Hepatocyte (in vitro differentiated cells): ENCODE data around the gene PTPN18. TPM values are rescaled to one million over a fixed set of nuclear protein-coding genes. Genes with fewer than 3 reads are reported as not detected.

Source experiments
- DNase-seq: peaks from one replicate; pipeline ENCODE4 v3.0.0-alpha.2; 2016; ENCODE audit warnings: low spot score
- H2AFZ ChIP-seq: fragments of 200-600 bp; sonication (generic); 2 replicates; pipeline ENCODE4 v1.6.0; 2016; ENCODE audit warnings: antibody characterized with exemption, mild to moderate bottlenecking
- H3K27ac ChIP-seq: fragments of 200-600 bp; sonication (generic); 2 replicates; pipeline ENCODE4 v1.5.1; 2016; ENCODE audit warnings: mild to moderate bottlenecking
- H3K27me3 ChIP-seq: fragments of 200-600 bp; sonication (generic); 2 replicates; pipeline ENCODE4 v1.6.1; 2016
- H3K36me3 ChIP-seq: fragments of 200-600 bp; sonication (generic); replicated peaks from 2 replicates; pipeline ENCODE4 v1.5.1; 2016; ENCODE audit warnings: low read depth; ENCODE audit not compliant: insufficient read depth
- H3K4me1 ChIP-seq: fragments of 200-600 bp; sonication (generic); 2 replicates; pipeline ENCODE4 v1.5.1; 2016; ENCODE audit warnings: mild to moderate bottlenecking, moderate library complexity; ENCODE audit not compliant: insufficient read depth
- H3K4me2 ChIP-seq: fragments of 200-600 bp; sonication (generic); 2 replicates; pipeline ENCODE4 v1.6.0; 2016
- H3K4me3 ChIP-seq: fragments of 200-600 bp; sonication (generic); 2 replicates; pipeline ENCODE4 v1.5.1; 2016; ENCODE audit warnings: mild to moderate bottlenecking
- H3K79me2 ChIP-seq: fragments of 200-600 bp; sonication (generic); 2 replicates; pipeline ENCODE4 v1.6.0; 2017; ENCODE audit warnings: mild to moderate bottlenecking
- H3K9me2 ChIP-seq: fragments of 200-600 bp; sonication (generic); replicated peaks from 2 replicates; pipeline ENCODE4 v1.6.0; 2017; ENCODE audit warnings: mild to moderate bottlenecking; ENCODE audit not compliant: insufficient read depth
- H3K9me3 ChIP-seq: fragments of 200-600 bp; sonication (generic); 2 replicates; pipeline ENCODE4 v1.5.1; 2016; ENCODE audit warnings: low read depth, mild to moderate bottlenecking
- H4K20me1 ChIP-seq: fragments of 200-600 bp; sonication (generic); 2 replicates; pipeline ENCODE4 v1.6.0; 2016; ENCODE audit warnings: mild to moderate bottlenecking; ENCODE audit not compliant: insufficient read depth, poor library complexity, severe bottlenecking
- CTCF ChIP-seq: fragments of 200-600 bp; sonication (generic); IDR thresholded peaks from 2 replicates; pipeline ENCODE4 v1.5.1; 2016; ENCODE audit warnings: antibody characterized with exemption, mild to moderate bottlenecking; ENCODE audit not compliant: poor library complexity
- EZH2 ChIP-seq: fragments of 200-600 bp; sonication (generic); IDR thresholded peaks from 2 replicates; pipeline ENCODE4 v1.6.1; 2016; ENCODE audit warnings: antibody characterized with exemption, mild to moderate bottlenecking, borderline replicate concordance
- EZH2phosphoT487 ChIP-seq: fragments of 200-600 bp; sonication (generic); IDR thresholded peaks from one replicate; pipeline ENCODE4 v1.6.1; 2018; ENCODE audit warnings: antibody characterized with exemption, mild to moderate bottlenecking, low read depth, moderate library complexity; ENCODE audit not compliant: unreplicated experiment, severe bottlenecking
- WGBS: methylation state at CpG from one replicate; pipeline ENCODE4 v1.1.6; 2016; ENCODE audit warnings: low lambda C conversion rate; ENCODE audit errors: missing lambda C conversion rate; 5-methylcytosine and 5-hydroxymethylcytosine counted together
- polyA plus RNA-seq: library from polyadenylated mRNA; unstranded; fragments of >200 nt; fragmentation: Nextera tagmentation; extraction: Ambion mirVana; gene quantifications from 2 replicates; pipeline ENCODE4 v1.2.1, GENCODE V29; 2016
- total RNA-seq: library from RNA; depleted of rRNA; stranded (reverse); fragments of >200 nt; gene quantifications from 2 replicates; pipeline ENCODE4 v1.2.3, GENCODE V29; 2014

PTPN18 gene
- total and polyA plus RNA-seq, 2 experiments from 2014 or later = 34.7 to 34.8 TPM

- under 1% methylated on average over 56 of the region's 60 CpGs for WGBS
- H4K20me1 ChIP-seq = no peaks in the 10 kb centered on the region
- H3K27me3 ChIP-seq = no peaks in the 10 kb centered on the region
- no peaks in the 10 kb centered on the region for H3K9me2 ChIP-seq
- H3K79me2 ChIP-seq = peaks cover 20% of the 10 kb centered on the region
- H3K4me1 ChIP-seq = peaks cover 11% of the 10 kb centered on the region
- DNase-seq = peak; percentile 99
- peaks cover 4% of the 10 kb centered on the region for H3K36me3 ChIP-seq
- peak within 1 kb of the TSS; percentile 92 for H3K4me2 ChIP-seq
- H2AFZ ChIP-seq = peak within 1 kb of the TSS; percentile 73
- H3K9me3 ChIP-seq = no peaks in the 10 kb centered on the region
- TF ChIP-seq EZH2 (no peak), EZH2phosphoT487 (no peak), CTCF (peak; percentile 51)
- peak within 1 kb of the TSS; percentile 60 for H3K4me3 ChIP-seq
- H3K27ac ChIP-seq = peak within 1 kb of the TSS; percentile 90
Observed at GRCh38 chr2:130342533-130343275, 13.2 kb upstream of the PTPN18 start, which contains the start of gene IMP4. TSS of gene IMP4 (plus strand) at chr2:130342897. CDS start at chr2:130342933, 36 bp downstream.

- H3K9me2 ChIP-seq = no peaks in the 10 kb centered on the region
- H3K36me3 ChIP-seq = peaks cover 4% of the 10 kb centered on the region
- H3K4me3 ChIP-seq = no peak overlapping the region
- H3K4me2 ChIP-seq = no peak overlapping the region
- no peak overlapping the region for H3K27ac ChIP-seq
- 95% methylated on average over 4 of the region's 4 CpGs for WGBS
- no peak overlapping the region for H2AFZ ChIP-seq
- no peak for DNase-seq
- no peaks in the 10 kb centered on the region for H3K27me3 ChIP-seq
- H3K79me2 ChIP-seq = peaks cover 20% of the 10 kb centered on the region
- H3K9me3 ChIP-seq = no peaks in the 10 kb centered on the region
- no peak for TF ChIP-seq EZH2
- TF ChIP-seq EZH2phosphoT487 = no peak
- TF ChIP-seq CTCF = no peak
- peaks cover 7% of the 10 kb centered on the region for H3K4me1 ChIP-seq
- H4K20me1 ChIP-seq = no peaks in the 10 kb centered on the region
Observed at GRCh38 chr2:130344578-130344977, 11.3 kb upstream of the PTPN18 start.

GRCh38 chr2:130345091-130345490 is 10.8 kb upstream of the PTPN18 start:
- H3K4me3 ChIP-seq = no peak overlapping the region
- H3K4me1 ChIP-seq = peaks cover 7% of the 10 kb centered on the region
- H2AFZ ChIP-seq = no peak overlapping the region
- H3K4me2 ChIP-seq = no peak overlapping the region
- TF ChIP-seq EZH2 = no peak
- no peak for TF ChIP-seq CTCF
- TF ChIP-seq EZH2phosphoT487 = no peak
- no peaks in the 10 kb centered on the region for H4K20me1 ChIP-seq
- H3K9me3 ChIP-seq = no peaks in the 10 kb centered on the region
- H3K9me2 ChIP-seq = no peaks in the 10 kb centered on the region
- H3K27me3 ChIP-seq = no peaks in the 10 kb centered on the region
- 98% methylated on average over 13 of the region's 13 CpGs for WGBS
- H3K27ac ChIP-seq = no peak overlapping the region
- DNase-seq = no peak
- peaks cover 20% of the 10 kb centered on the region for H3K79me2 ChIP-seq
- peaks cover 4% of the 10 kb centered on the region for H3K36me3 ChIP-seq
